ENCODE measurements around the gene ARSB. TPM values are rescaled to one million over a fixed set of nuclear protein-coding genes. Genes with fewer than 3 reads are reported as not detected.
"Not testable (repeated sequence)": the region's sequence is repeated elsewhere in the genome, so short reads cannot be mapped to it uniquely, and the experiment has no call there.

ARSB gene
- polyA plus RNA-seq, 1 donor = 19.4 TPM

DNA sequence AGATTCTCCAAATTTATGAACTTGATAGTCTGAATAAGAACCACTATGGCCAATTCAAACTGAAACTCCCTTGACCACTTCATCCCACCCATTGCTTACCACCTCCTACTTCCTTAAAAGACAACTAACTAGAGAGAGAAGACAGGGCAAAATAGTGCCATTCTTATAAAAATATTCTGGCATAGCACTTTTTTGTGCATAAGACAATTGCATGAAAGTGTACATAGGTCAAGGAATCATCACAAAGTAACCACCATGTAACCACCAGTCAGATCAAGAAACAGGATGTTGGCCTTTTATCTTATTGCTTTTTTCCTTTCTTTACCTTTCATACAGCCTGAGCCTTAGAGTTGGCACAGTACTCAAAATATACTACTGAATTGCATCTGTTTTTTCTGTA, 8.1 kb upstream of the ARSB start:
- DNase-seq = no peak

DNA sequence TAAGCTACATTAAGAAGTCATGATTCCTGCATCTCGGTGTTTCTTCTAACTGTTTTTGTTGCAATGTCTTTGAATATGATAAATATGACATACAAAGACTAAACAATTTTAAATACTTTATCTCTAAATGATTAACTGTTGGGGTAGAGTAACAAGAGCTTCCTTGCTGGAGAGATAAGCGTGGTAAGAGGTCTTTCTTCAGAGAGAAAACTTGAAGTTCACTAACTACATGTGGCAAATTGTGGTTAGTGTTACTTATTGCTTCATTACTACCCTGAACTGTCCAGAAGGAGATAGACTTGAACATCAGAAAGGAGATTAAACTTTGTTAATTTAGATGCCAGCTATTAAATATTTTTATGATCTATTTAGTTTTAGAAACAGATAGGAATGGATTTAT, 7.0 kb upstream of the ARSB start:
- no peak for DNase-seq

DNA sequence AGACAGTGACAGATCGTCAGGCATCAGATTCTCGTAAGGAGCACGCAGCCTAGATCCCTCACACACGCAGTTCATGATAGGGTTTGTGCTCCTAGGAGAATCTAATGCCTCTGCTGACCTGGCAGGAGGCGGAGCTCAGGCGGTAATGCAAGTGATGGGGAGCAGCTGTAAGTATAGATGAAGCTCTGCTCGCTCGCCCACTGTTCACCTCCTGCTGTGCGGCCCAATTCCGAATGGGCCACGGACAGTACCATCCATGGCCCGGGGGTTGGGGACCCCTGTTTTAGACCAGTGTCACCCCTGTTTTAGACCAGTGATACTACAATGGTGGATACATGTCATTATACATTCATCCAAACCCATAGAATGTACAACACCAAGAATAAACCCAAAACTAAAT, 4.0 kb upstream of the ARSB start:
- no peak for DNase-seq

DNA sequence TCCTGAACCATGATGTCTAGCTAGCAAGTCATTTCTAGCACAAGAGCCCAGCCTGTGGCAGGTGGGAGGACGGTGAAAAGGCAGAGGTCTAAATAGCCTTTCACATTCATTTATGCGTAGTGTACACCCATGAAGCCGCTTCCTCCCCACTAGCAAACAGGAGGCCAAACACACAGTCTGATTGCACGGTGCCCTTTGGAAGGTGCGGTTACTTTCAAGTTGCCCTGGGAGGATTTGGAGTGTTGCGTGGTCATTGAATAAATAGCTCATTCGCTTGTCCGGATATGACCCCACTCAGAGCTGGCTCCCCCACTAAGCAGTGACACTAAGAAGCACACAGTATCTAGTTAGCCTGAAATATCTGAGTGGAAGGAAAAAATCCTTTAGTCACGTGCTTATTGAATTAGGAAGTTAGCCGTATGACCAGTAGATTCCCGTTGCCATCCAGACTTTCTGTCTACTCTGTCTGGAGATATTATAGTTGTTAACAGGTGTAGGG, 664 bp upstream of the ARSB start:
- DNase-seq = peak; percentile 39

DNA sequence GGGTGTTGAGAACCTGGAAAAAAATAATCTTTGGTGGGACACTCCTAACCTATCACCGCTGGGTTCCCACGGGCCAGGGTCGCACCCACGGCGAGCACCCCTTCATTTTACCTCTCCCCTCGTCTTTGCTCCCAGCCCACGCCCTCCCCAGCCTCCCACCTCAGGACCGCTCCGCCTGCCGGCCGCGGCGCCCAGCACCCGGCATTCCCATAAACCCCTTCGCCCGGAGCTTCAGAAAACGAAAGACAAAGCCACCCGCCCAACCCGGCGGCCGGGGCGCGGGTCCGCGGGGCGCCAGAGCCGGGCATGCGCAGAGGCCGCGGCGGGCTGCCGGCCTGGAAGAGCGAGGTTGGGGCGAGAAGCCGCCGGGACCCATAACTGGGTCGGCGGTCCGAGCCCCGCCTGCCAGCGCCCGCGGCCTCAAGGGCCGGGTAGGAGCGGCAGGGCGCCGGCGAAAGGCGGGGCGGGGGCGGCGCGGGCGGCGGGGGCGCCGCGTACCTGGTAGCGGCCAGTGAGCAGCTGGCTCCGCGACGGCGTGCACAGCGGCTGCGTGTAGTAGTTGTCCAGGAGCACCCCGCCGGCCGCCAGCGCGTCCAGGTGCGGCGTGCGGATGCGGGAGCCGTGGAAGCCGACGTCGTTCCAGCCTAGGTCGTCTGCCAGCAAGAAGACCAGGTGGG, 533 bp downstream of the ARSB start:
- DNase-seq = peak; percentile 90

DNA sequence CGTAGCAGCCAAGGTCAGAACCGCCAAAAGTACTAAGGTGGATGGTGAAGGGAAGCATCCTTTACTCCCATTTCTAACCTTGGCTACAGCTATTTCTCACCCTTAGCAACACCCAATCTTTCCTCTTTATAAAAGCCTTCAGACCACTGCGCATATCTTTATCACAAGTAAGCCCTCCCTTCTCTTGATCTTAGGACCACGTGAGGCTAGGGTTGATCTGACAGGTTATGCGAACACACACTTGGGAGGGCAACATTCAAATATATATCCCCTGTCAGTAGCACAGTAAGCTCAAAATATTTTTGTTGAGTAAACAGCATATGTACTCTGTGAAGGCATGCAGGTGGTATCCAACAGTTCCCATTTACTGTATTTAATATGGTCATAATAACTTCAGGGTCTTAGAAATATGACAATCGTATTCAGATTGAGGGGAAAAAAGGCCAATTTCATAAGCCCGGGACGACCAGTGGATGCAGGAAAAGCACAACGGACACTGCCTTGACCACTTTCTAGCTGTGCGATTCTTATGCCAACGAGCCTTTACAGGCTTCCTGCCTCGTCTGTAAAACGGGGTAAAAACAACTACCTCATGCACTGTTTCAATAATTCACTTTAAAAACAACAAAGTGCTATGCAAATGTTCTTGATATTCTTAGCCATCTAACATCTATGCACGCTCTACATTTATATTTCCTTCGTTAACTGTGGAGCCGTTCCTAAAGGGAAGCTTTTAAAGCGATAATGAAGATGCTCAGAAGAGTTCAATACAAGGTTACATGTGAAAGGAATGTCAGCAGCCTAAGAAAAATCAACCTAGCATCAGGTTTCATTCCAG, 1.3 kb downstream of the ARSB start:
- DNase-seq = no peak

DNA sequence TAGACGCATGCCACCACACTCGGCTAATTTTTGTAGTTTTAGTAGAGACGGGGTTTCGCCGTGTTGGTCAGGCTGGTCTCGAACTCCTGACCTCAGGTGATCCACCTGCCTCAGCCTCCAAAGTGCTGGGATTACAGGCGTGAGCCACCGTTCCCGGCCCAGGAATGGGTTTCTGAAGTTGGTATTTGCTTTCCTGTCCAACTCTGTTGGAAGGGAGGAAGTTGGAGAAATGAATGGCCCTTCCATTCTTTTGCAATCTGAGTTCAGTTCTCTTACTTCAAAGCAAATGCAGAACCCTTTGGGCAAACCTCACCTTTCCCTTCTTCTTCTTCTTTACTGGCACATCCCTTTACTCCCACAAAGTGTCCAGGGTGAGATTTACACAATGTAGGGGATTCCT, 1.9 kb downstream of the ARSB start:
- DNase-seq = not testable (repeated sequence)

DNA sequence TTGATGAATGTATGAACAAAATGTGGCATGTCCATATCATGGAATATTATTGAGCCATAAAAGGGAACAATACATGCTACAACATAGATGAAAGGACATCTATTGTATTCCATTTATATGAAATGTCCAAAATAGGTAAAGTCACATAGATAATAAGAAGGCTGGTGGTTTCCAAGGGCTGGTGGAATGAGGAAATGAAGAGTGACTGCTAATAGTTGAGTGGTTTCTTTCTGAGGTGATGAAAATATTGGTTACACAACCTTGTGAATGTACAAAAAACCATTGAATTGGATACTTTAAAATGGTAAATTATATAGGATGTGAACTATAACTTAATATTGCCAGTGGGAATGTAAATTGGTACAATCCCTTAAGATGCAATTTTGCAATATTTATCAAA, 5.2 kb downstream of the ARSB start:
- DNase-seq = no peak

DNA sequence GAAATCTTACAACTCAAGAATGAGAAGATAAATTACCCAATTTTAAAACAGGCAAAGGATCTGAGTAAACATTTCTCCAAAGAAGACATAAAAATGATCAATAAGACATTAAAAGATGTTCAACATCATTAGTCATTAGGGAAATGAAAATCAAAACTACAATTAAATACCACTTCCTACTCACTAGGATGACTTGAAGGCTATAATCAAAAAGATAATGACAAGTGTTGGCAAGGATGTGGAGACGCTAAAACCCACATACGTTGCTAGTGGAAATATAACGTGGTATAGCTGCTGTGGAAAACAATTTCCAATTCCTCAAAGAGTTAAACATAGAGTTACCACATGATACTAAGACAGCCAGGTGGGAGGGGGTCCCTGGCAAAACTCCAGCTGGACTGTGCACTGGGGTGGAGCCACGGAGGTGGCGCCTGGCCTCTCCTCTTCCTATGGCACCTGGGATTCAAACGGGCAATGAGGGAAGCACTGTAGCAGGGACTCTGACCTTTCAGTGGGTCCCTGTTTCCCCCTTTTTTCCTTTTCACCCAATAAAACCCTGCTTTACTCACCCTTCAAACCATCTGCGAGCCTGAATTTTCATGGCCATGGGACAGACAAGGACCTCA, 5.9 kb downstream of the ARSB start:
- no peak for DNase-seq

DNA sequence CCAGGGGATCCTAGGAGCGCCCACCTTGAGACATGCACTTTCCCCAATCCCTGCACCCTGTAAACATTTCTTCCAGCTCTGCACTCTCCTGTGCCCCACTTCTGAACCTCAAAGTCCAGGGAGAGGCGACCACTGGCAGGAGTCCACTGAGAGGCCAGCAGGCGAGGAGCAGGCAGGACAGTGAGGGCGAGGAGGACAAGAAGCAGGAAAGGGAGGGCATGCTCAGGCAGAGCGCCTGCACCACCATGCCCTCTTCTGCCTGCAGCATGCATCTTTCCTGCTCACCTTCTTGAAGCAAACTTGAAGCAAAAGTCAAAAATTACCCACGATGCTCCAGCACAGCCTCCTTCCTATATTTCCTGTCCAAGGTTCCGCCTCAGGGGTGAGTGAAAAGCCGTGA, 10.1 kb downstream of the ARSB start:
- no peak for DNase-seq

DNA sequence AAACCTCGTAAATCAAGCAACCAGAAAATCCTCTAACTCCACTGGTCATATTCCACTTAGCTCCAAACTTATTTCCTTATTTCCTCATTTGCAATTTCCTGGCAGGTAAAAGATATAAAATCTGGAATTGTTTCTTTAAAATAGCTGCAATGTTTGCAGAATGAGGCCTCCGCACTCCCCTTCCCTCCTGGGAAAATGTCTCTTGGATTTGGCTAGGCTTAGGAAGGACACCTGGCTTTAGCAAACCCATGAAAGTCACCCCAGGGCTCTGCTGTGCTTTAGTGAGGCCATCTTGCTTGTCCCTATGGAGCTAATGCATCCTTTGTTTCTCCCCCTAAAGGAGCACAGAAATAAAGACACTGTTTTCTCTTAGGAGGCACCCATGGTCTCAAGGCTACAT, 10.5 kb downstream of the ARSB start:
- DNase-seq = no peak

DNA sequence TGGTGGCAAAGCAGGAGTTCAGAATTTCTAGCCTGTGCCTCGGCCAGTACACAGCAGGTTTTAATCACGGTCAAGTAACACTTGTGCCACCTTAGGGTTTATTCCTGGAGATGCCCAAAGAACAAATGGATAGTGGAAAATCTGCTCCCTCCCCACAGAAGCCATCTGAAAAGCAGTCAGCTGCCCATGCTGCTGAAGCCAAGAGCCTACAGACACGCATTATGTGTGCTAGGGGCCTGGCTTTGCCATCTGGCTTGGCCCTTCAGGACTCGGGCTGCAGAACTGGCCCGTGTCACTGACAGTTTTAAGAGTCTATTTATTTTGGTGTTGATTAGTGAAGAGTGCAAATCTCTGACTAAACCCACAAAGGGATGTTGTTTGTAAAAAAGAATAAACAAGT, 11.1 kb downstream of the ARSB start:
- DNase-seq = no peak

DNA sequence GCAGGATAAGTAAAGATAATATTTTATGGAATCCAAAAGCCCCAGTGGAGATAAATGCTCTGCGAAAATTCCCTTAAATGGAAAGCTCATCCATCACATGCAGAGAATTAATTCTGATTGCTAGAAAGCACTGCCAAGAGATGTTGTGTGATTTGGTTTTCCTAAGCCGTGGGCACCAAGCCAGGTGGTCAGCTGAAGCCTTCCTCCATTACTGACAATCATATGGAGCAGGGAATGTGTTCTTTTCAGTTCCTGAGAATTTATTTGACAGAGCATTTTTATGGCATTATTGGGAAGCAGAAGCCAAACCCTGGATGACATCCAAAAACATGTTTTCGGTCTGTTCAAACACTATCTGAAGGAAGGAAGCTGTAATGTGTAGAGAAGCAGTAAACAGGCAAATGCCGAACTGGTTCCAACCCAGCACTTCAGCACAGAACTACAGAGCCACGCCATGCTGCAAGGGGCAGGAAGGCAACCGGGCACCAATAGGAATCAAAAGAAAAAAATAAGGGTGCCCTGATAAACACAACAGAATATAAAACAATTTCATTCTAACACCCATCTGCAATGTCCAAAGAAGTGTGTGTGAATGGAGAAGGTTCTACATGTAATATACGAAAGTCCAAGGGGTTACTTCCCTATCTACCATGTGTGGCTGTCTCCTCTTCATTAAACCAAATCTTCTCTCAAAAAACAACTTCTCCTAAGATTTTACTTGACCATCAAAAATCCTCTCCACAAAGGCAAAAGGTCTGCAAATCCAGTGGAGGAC, 12.3 kb downstream of the ARSB start:
- DNase-seq = peak; percentile 73

DNA sequence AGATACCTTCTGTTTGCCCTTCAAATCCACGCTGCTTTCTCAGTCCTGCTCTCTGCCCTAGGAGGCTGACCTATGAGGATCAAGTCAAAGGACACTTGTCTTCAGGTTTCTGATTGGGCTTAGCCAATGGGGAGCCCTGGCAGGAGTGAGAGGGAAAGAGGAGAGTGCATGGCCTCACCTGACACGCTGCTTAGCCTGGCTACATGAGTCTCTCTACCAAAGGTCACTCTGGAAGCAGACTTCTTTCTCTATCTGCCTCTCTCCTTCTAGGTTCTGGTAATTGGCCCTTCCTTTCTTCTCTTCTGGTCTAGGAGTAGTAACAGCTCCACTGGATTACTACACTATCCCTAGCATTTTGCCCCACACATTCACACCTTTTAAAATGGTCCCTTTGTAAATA, 13.1 kb downstream of the ARSB start:
- no peak for DNase-seq

DNA sequence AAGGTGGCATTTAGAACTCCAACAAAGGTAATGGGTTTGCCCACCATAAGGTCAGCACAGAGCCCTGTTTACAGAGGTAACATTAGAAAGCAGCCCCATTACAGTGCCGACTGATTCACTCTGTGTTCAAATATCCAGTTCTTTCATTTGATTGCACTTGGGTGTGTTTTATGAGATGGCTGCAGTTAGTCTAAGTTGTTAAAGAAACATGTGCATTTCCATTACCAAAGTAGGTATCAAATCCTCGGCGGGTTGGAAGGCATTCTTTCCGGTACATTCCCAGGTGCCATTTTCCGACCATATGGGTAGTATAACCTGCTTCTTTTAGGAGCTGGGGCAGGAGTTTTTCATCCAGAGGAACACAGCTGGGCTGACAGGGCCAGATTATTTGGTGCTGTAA, 16.3 kb downstream of the ARSB start:
- DNase-seq = no peak

DNA sequence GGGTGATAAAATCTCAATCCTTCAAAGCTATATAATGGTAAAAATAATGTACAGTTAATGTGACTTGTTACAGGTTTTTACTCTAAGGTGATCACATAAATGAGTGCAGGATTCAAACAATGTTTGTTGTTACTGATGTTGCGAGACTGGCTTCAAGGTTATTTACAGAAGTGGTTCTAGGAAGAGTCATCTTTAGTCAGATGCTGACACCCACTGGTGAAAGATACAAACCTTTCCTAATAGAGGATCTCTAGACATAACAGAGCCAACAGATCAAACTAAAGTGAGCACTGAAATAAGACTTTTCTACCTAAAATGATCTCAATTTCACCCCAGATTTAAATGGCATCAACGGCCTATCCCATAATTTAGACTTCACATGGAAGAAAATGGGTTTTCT, 20.2 kb downstream of the ARSB start:
- peak; percentile 71 for DNase-seq

DNA sequence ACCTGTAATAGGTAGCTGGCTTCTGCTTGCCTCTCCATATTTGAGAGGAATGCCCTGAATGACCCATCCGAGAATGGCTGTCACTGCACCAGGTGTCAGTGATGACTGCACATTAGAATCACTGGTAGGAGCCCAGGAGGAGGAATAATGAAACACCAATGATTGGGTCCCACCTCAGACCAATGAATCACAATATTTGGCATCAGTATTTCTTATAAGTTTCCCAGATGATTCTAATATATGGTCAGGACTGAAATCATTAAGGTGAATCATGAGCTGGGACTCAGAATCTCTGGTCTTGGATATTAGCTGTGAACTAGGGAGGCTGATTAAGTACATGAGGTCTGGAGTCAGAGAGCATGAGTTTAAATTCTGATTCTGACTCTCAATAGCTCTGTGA, 23.4 kb downstream of the ARSB start:
- no peak for DNase-seq

DNA sequence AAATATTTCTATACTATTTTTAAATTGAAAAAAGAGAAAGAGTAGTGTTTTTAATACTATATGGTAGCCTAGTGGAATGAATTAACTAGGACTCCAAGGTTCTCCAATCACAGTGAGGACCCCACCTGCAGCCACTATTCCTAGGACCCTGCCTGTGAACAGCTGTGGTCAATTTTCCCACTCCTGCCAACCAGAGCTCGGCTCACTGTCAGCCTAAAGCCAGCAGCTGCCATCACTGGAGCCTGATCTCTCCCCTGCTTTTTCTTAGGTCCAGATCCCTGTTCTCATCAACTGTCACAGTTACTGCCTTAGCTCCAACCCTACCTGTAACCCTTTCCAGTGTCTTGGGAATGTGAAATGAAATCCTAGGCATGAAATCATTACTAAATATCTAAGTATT, 25.3 kb downstream of the ARSB start:
- no peak for DNase-seq

DNA sequence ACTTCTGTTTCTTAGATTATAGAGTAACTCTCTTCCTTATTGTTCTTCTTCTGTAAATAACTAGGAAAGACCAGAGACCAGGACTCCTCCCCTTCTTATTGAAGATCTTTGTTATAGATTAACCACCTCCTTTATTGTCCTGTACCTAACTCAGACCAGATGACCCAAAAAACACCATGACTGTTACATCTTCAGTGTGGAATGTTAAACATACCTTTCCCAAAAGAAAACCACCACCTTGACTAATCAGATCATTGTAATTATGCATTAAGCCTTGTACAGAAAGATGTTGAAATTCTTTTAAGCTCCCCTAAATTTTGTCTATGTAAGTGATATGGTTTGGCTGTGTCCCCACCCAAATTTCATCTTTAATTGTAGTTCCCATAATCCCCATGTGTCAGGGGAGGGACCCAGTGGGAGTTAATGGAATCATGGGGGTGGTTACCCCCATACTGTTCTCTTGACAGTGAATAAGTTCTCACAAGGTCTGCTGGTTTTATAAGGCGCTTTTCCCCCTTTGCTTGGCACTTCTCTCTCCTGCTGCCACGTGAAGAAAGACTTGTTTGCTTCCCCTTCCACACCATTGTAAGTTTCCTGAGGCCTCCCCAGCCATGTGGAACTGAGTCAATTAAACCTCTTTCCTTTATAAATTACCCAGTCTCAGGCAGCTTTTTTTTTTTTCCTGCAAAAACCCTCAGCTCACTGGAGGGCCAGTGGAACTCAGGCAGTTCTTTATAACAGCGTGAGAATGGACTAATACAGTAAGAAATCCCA, 26.3 kb downstream of the ARSB start:
- no peak for DNase-seq

DNA sequence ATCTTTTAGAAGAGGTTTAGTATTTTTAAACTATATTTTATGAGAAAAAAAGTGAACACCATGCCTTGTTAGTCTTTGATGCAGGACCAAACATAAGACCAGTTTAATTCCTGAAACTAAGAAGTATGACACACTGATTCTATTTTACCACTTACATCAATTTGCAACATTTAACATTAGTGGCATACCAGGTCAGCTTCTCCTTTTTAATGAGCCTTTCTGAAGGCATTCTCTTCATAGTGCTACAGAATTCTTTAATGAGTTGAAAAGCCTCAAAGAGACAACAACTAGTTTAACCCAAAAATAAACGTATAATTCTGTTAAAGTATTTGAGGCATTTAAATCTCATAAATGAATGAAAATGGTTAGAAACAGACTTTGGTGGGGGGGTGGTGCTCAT, 28.2 kb downstream of the ARSB start:
- no peak for DNase-seq

DNA sequence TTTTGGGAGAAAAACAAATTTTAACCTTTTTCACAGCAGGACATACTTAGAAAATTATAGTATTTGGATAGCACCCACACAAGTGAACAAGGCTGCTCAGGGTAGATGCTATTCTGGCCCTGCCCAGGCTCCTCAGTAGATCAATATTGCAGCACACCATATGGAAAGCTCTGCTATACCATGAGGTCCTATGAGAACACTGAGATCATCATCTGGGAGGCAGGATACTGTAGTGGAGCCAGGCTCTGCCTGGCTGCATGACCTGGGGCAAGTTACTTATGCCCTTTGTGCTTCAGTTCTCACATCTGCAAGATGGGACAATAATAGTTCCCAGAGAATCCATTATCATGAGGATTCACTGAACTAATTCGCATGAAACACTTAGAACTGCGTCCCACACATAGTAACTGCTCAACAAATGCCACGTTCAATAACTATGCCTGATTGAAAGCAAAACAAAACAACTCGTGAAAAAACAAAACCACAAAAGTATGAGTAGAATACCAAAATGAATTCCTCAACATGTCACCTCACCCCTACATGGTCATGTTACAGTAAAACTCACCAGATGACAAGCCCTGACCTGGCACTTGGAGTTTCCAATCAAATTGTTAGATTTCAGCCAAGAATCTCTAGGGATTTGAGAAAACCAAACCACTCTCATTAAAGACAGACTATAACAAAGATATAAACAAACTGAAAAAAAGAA, 31.9 kb downstream of the ARSB start:
- DNase-seq = no peak
